G401.6 (cell line): ENCODE results near the gene GYPC.
"Not testable (repeated sequence)": the region's sequence is repeated elsewhere in the genome, so short reads cannot be mapped to it uniquely, and the experiment has no call there.

Experiments
- FAIRE-seq: peaks from 2 replicates; lab custom pipeline; 2012; peaks lifted over from hg19 to GRCh38; lab: Jason Lieb, UNC

The GYPC gene

DNA sequence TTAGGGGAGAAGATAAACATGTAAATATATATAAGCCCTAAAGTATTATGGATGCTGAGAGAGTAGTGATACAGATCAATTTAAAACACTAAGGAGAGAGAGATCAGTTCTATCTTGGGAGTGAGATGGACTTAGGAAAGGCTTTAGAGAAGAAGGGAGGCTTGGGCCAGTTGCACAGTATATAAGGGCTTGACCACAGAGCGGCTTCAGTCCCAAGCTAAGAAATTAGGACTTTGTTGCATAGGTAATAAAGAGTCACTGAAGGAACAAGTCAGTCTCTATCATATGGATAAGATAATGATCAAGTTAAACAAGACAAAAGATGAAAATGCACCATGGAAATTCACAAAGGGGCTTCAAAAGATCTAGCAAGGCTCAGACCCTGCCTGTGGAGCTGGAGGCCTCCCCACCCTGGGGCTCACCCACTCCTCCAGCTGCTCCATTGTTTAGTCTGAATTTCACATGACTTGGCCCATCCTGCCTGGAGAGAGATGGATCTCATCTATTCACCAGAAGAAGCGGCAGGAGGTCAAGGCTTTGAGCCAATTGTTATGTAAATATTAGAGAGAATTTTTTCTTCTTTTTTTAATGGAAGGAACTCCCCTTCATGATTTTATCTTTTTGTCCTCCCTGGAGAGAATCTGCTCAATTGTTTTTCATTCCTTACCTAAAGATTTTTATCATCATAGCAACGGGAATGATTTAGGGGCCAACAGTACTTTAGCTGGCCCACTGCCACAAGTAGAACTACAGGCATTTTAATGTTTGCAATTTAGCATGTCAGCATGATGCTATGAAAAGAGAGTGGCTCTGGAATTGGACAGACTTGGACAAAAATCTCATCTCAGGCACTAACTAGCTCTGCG, 44.0 kb downstream of the GYPC start:
- FAIRE-seq = no peak

- no peak for FAIRE-seq
Observed at GRCh38 chr2:126700677-126701076, 44.7 kb downstream of the GYPC start.

- no peak for FAIRE-seq
Observed at GRCh38 chr2:126703311-126703710, 47.4 kb downstream of the GYPC start.

DNA sequence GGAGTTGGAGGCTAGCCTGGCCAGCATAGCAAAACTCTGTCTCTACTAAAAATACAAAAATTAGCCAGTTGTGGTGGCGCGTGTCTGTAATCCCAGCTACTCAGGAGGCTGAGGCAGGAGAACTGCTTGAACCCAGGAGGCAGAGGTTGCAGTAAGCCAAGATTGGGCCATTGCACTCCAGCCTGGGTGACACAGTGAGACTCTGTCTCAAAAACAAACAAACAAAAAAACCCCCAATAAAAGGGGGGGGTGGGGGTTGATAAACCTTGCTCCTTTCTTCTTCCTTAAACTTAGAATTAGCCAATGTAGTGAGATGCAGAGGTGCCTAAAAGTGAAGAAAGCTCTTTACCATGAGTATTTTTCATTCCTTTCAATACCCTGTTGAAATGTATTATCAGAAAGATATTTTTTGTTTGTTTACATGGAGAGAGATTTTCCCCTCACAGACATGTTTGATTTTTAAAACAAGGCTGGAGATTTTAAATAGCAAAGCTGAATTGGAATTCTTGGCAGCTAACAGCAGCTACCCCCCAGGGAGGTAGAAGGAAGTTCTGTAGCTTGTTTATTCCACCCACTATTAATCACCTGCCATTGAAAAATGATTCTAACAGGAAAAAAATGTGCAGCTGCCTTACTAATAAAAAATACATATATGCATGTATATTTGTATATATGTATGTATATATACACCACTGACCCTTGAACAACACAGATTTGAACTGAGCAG, 48.6 kb downstream of the GYPC start:
- FAIRE-seq = no peak

DNA sequence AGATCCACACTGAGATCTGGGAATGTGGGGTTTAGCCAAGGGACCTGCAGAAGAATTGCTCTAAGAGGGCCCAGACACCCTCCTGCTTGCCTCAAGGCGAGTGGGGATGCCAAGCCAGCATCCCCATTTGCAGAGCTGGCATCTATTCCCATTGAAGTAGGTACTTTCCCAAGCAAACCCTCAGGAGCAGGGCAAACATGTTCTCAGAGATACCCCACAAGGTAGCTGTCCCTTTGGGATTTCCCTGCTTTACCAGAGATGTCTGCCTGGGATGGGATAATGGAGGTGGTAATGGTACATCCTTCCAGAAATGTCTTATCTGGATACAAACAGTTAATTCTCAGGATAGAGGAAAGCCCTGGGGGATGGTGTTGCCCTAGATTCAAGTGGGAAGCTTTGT, 51.2 kb downstream of the GYPC start:
- no peak for FAIRE-seq

DNA sequence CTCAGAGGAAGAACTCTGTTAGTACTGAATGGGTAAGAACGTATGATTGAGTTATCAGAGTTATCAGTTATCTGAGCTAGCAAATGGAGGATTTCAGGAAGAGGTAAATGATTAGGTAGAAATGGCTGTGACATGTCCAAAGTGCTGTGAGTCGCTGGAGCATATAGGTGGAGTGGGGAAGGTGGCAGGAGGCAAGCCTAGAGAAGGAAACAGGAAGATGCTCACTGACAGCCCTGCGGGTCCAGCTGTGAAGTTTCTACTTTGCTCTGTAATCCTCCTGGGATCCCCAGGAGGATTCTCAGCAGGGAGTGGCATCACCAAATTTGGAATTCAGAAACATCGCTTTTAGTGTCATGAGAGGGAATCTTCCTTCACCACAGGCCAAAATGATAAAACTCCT, 52.0 kb downstream of the GYPC start:
- no peak for FAIRE-seq

DNA sequence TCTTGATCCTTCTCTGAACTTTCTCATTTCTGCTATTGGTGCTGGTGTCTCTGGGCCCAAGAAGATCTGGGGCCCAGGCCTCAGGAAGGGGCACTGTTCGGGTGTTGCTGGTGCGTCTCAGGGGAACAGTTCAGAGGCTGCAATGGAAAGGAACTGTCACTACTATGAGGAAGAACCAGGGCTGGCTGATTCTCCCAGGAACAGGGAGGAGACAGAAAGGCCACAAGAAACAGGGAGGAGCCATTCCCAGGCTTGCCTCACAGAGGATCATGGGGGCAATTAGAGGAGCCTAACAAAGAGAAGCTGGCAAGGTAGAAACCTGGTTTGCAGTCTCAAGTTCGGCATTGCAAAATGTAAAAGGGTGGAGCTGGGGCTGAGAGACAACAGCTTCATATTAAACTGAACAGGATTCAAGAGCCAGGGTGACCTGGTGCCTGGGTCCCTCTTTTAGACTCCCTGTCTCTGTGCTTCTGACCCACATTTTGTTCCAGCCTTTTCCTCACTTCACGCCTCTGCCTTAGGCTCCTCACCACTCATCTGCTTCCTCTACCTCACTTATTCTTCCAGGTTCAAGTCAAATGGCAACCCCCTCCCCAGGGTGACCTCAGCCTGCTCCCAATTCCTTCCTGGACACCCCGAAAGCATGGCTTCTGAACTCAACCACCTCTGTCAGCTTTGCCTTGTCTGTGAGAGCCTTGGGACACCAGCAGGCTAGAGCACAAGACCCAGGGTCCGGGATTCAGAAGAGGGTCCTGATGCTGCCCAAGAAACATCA, 58.4 kb downstream of the GYPC start:
- no peak for FAIRE-seq

GRCh38 chr2:126715111-126715510, 59.2 kb downstream of the GYPC start:
- no peak for FAIRE-seq

DNA sequence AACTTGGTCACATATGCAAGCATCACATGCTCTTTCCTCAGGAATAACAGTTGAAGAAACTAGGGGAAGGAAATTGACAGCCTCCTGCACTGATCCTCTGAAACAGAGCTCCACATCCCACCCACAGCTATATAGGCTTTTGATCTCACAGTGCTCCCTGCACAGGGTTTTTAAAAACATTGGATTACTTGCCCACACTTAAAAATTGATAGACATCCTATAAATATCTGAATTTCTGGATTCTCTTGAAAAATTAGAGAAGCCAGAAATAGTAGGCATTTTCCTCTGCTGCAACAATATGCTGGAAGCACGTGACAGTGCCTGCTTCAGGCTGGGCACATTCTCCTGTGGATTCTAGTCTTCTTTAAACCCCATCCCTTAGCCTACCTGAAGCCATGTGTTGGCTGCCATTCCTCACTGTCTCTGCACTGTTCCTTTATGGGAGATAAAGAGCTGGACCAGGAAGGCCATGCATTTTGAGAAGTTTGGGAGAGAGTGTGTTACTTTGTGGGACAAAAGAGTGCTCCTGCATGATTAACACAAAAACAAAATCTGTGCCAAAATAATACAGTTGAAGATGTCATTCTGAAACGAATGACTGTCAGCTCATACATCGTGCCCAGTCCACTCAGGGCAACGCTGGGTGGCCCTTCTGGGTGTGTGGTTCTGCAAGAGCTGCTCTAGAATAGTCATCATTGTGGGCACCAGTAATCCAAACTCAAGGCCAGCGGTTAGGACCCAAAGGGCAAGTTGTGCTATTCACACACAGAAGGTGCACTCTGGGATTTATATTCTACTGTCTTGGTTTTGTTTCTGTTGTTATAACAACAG, 59.8 kb downstream of the GYPC start:
- FAIRE-seq = no peak

DNA sequence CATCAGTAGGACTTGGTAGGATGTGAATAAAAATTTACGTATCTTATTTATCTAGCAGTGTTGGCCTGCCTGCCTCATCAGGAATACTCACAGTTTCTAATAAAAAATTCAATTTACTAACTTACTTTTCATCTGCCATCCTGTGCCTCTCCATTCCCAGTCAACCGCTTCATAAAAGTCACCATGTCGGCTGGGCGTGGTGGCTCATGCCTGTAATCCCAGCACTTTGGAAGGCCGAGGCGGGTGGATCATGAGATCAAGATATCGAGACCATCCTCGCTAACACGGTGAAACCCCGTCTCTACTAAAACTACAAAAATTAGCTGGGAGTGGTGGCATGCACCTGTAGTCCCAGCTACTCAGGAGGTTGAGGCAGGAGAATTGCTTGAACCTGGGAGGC, 61.3 kb downstream of the GYPC start:
- FAIRE-seq = not testable (repeated sequence)

DNA sequence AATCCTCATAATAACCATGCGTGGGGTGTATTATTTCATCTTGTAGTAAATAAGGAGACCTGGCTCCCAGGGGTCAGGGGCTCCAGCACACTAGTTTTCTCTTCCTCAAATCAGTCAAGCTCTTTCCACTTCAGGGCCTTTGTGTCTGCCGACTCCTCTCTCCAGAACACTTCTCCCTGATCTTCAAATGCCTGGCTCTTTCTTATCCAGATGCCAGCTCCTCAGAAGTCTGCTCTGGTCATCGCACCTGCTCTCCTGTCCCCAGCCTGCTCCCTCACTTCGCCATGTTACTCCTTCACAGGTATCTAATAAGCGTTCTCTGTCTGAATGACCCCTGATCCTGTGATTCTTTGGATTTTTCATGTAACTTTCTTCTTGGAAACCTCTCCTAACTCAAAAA, 62.0 kb downstream of the GYPC start:
- no peak for FAIRE-seq

GRCh38 chr2:126719191-126719832, 63.4 kb downstream of the GYPC start:
- no peak for FAIRE-seq

DNA sequence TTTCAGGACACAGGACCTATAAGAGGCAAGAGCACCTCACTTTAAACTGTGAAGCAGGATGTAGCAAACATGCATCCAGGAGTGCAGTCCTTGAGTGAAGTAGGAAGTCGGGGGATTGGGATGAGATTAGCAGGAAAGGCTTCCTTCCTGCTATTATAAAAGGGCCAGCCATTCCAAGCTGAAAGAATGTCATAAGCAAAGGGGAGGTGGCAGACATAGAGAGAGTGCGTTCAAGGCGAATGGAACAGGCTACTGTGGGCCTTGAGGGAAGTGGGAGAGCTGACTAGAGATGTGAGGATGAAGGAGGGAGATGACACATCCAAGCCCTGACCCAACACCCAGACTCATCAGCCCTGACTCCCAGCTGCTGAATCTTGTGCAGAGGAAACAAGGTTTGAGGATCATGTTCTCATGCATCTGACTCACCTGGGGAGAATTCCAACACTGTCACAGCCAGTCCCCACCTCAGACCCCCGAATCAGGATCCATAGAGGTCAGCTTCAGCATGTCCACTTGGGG, 63.9 kb downstream of the GYPC start:
- no peak for FAIRE-seq

- FAIRE-seq = no peak
Observed at GRCh38 chr2:126720638-126721037, 64.7 kb downstream of the GYPC start.

DNA sequence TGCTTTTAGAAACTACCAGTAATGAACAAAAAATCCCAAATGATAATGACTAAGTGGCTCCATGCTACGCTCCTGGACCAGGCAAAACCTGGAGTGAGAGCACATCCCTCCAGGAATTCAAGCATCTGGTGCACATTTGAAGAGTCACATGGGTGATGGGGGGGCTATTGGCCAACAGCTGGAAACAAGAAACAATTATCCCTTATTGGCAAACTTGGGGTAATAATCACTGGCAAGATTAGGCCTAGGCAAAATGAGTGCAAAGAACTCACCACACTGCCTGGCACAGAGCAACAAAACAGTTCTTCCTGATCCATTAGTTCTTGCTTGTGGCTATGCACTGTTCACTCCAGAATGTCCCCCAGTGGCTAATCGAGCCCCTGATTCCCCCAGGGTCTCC, 66.1 kb downstream of the GYPC start:
- FAIRE-seq = no peak

DNA sequence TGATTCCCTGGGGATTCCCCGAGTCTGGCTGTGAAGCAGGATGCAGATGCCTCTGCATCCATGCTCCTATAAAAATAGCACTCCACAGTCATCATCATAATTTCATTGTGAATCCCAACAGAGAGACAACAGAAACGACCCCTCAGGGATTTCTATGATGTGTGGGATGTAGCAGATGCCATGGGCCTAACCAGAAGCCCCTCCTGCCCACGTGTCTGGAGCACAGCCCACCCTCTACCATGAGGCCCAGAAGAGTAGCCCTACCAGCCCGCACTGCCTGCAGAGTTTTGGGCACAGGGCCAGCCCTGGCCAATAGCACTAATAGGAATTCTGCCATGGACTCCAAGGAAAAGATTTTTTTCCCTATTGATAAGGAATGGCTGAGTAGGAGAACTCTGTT, 66.6 kb downstream of the GYPC start:
- FAIRE-seq = no peak

DNA sequence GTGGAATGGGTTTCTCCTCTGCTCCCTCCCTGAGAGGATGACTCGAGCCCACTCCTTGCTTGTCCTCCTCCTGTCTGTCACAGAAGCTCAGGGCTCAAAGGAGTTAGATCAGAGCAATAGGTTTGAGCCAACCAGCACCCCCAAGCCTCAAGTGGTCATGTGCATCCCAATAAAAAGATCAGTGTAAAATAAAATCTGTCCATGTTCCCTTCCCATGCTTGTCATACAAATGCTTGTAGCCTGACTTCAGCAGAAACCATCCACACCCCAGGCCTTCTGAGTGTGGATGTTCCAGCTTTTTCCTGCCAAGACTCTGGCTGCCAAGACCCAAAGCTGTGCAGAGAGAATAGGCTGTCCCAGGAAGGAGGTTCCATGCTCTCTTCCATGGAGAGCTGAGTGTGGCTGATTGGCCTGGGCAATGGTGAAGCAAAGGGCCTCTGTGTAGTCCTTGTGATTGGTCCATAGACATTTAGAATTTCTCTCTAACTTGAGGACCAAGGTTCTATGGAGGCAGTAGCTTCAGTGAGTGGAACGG, 67.4 kb downstream of the GYPC start:
- no peak for FAIRE-seq

DNA sequence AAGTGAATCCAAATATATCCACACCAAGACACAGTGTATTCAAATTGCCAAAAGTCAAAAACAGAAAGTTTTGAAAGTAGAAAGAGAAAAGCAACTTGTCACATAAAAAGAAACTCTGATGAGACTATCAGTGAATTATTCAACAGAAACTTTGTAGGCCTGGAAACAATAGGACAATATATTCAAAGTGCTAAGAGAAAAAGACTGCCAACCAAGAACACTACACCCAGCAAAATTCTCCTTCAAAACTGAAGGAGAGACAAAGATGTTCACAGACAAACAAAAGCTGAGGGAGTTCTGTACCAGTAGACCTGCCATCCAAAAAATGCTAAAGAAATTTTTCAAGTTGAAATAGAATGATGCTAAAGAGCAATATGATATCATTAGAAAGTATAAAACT, 69.6 kb downstream of the GYPC start:
- FAIRE-seq = no peak

DNA sequence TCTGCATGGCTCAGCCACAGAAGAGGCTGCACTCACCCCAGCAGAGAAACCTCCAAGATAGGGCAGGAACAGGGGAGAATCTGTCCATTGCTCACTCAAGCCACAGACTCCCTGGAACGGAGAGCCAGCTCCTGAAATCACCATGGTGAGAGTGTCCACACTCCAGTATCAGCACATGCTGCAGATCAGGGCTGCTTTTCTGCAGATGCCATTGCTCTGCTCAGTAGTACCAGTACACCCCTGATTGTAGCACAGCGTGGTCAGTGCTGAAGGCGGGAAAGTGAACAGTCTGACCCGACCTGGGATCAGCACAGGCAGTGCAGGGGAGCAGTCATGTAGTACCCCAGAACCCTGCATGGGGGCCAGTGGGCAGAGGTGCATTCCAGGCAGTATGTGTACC, 73.9 kb downstream of the GYPC start:
- FAIRE-seq = no peak

- FAIRE-seq = no peak
Observed at GRCh38 chr2:126730655-126731054, 74.7 kb downstream of the GYPC start.

- FAIRE-seq = no peak
Observed at GRCh38 chr2:126731353-126731752, 75.4 kb downstream of the GYPC start.
